ENCODE results near the gene MFRP. TPM values are rescaled to one million over a fixed set of nuclear protein-coding genes. Genes with fewer than 3 reads are reported as not detected.
"Not testable (repeated sequence)": the region's sequence is repeated elsewhere in the genome, so short reads cannot be mapped to it uniquely, and the experiment has no call there.

Gene MFRP
- not detected for polyA plus RNA-seq (2012; ENCODE audit: insufficient read depth, insufficient read length, low read depth)

DNA sequence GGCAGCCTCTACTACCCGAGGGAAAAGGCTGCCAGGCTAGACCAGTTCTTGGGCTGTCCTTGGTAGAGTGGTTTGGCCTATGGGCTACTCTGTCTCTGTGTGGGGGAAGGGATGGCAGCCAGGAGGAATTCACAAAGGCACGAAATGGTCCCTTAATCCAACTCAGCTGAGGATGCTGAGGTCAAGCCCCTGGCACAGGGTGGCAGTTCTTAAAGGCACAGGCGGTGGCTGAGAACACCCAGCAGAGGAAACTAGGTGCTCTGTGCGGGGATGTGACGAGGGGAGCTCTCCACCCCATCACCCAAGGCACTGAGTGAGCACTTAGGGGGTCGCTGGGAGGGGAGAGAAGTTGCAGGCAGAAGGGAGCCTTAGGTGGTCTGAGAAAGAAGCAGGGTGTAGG lies at the start of gene MFRP:
Gene MFRP, minus strand, starts transcription at position 101 of the 400 bp plus-strand sequence. CDS start 192 bp downstream, outside the sequence.
- Histone ChIP-seq H3K9me3 (no peaks in the 10 kb centered on the region), H3K27me3 (no peaks in the 10 kb centered on the region), H3K36me3 (no peaks in the 10 kb centered on the region), H3K4me3 (ENCODE audit: low read depth, low read length) (no peak within 1 kb of the TSS), H3K4me1 (no peaks in the 10 kb centered on the region)
- TF ChIP-seq, protein P1, sequence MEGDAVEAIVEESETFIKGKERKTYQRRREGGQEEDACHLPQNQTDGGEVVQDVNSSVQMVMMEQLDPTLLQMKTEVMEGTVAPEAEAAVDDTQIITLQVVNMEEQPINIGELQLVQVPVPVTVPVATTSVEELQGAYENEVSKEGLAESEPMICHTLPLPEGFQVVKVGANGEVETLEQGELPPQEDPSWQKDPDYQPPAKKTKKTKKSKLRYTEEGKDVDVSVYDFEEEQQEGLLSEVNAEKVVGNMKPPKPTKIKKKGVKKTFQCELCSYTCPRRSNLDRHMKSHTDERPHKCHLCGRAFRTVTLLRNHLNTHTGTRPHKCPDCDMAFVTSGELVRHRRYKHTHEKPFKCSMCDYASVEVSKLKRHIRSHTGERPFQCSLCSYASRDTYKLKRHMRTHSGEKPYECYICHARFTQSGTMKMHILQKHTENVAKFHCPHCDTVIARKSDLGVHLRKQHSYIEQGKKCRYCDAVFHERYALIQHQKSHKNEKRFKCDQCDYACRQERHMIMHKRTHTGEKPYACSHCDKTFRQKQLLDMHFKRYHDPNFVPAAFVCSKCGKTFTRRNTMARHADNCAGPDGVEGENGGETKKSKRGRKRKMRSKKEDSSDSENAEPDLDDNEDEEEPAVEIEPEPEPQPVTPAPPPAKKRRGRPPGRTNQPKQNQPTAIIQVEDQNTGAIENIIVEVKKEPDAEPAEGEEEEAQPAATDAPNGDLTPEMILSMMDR (IDR thresholded peaks at IDR 0.05; ENCODE audit: low read depth, low read length): no peak
- no peak for DNase-seq

DNA sequence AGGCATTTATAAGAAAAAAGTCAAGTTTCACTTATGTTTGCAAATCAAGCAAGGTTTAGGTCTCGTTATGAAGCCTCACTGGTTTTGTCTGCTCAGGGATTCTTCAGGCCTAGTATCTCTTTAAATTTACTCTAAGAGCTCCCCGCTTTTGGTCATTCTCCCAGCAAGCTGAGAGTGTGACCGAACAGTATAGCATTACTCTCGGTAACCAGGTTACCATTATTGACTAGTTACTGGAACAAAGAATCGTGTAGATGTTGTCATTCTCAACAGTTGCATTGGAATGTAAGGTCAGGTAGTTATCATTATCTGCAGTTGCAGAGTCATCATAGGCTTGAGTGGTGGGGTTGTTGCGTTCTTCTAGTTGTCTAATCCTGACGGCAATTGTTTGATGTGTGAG lies 44.8 kb upstream of the MFRP start:
- DNase-seq: no peak
- H3K4me3 ChIP-seq (ENCODE audit: low read depth, low read length): no peak overlapping the region

DNA sequence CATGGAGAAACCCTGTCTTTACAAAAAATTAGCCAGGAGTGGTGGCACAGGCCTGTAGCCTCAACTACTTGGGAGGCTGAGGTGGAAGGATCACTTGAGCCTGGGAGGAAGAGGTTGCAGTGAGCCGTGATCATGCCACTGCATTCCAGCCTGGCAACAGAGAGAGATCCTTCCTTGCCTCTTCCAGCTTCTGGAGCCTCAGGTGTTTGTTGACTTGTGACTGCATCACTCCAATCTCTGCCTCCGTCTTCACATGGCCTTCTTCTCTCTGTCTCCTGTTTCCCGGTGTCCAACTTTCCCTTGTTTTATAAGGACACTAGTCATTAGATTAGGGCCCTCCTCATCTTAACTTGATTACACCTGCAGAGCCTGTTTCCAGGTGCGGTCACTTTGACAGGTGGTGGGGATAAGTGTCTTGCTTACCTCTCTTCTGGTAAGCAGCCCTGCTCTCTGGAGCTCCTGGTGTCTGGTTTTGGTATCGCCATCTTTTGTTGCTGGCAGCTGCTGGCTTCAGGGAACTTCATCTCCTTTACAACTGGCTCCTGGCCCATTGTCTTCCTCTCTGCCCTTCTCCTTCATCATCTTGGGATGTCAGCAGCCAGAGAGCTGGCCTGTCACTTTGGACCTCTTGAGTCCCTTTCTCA lies 43.2 kb upstream of the MFRP start:
- TF ChIP-seq, protein P1 (IDR thresholded peaks at IDR 0.05; ENCODE audit: low read depth, low read length): peak; percentile 53
- Histone ChIP-seq H3K27me3 (no peaks in the 10 kb centered on the region), H3K9me3 (no peaks in the 10 kb centered on the region), H3K4me3 (ENCODE audit: low read depth, low read length) (no peak overlapping the region), H3K4me1 (no peaks in the 10 kb centered on the region), H3K36me3 (no peaks in the 10 kb centered on the region)
- DNase-seq: peak; percentile 42

More for the DNA sequence above, 44.8 kb upstream of the MFRP start:
- H3K36me3 ChIP-seq: peaks cover under 1% of the 10 kb centered on the region; the same call in 1 of the 2 replicates
- no peaks in the 10 kb centered on the region for H3K27me3 ChIP-seq
- no peaks in the 10 kb centered on the region for H3K4me1 ChIP-seq
- TF ChIP-seq, protein P1 (IDR thresholded peaks at IDR 0.05; ENCODE audit: low read depth, low read length): no peak
- no peaks in the 10 kb centered on the region for H3K9me3 ChIP-seq

DNA sequence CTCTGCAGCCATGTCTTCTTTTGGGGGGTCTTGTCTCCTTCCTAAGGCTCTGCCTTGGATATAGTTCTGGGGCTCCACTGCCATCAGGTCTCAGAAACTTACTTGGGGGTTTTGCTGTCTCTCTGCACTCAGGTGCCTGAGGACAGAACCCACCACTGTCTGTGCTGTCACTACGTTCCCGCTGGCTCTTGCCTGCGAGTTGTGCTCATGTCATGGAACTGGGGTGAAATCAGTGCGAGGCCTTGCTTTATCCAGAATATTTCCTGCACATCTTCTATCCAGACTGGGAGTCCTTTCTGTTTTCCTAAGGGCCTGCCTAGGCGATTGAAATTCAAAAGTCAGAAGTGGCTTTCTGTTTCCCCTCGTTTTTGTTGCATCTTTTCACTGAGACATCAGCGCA lies 41.6 kb upstream of the MFRP start:
- DNase-seq: no peak
- no peaks in the 10 kb centered on the region for H3K4me1 ChIP-seq
- H3K9me3 ChIP-seq: no peaks in the 10 kb centered on the region
- TF ChIP-seq, protein P1 (IDR thresholded peaks at IDR 0.05; ENCODE audit: low read depth, low read length): no peak
- no peak overlapping the region for H3K4me3 ChIP-seq (ENCODE audit: low read depth, low read length)
- H3K36me3 ChIP-seq: no peaks in the 10 kb centered on the region
- H3K27me3 ChIP-seq: no peaks in the 10 kb centered on the region

DNA sequence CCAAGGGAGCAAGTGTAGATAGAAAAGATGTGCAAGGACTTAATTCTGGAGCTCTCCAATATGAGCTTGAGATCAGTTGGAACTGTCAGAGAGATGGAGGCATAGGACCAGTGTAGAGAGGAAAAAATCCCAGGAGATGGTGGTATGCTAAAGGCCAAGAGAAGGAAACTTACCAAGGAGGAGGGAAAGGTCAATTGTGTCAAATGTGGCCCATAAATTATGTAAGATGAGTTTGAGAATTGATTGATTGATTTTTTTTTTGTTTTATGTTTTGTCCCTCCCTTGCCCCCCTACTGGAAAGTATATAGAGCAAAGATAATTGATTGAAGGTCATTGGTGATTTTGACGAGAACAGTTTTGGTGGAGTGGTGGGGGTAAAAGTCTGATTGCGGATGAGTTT lies 37.8 kb upstream of the MFRP start:
- TF ChIP-seq, protein P1 (IDR thresholded peaks at IDR 0.05; ENCODE audit: low read depth, low read length): no peak
- Histone ChIP-seq H3K27me3 (no peaks in the 10 kb centered on the region), H3K4me1 (no peaks in the 10 kb centered on the region; the same call in 1 of the 2 replicates), H3K4me3 (ENCODE audit: low read depth, low read length) (no peak overlapping the region), H3K36me3 (no peaks in the 10 kb centered on the region), H3K9me3 (no peaks in the 10 kb centered on the region)
- DNase-seq: no peak

DNA sequence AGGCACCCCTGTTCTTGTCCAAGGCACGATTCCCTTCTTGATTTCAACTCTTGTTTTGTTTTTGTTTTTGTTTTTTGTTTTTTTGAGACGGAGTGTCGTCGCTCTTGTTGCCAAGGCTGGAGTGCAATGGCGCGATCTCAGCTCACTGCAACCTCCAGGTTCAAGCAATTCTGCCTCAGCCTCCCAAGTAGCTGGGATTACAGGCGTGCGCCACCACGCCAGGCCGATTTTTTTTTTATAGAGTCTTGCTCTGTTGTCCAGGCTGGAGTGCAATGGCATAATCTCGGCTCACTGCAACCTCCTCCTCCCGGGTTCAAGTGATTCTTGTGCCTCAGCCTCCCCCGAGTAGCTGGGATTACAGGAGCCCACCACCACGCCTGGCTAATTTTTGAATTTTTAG lies 36.0 kb upstream of the MFRP start:
- H3K9me3 ChIP-seq, H3K27me3 ChIP-seq, H3K36me3 ChIP-seq, DNase-seq, H3K4me1 ChIP-seq: not testable (repeated sequence)
- H3K4me3 ChIP-seq (ENCODE audit: low read depth, low read length): peak overlapping the region; percentile 79

Measured in BE2C (cell line).